K562 (cell line): ENCODE measurements around the gene NOC4L. TPM values are rescaled to one million over a fixed set of nuclear protein-coding genes. Genes with fewer than 3 reads are reported as not detected.

ENCODE experiments used
- COPS2 ChIP-seq: fragments of 450-650 bp; conservative IDR thresholded peaks from 2 replicates; pipeline ENCODE4 v1.6.1; 2016; ENCODE audit warnings: mild to moderate bottlenecking, moderate library complexity
- EGR1 ChIP-seq: fragments of 450-650 bp; conservative IDR thresholded peaks from 2 replicates; pipeline ENCODE4 v1.6.1; 2017; ENCODE audit warnings: mild to moderate bottlenecking
- ELK3 ChIP-seq: fragments of 450-650 bp; formaldehyde crosslinking; IDR thresholded peaks from 2 replicates; pipeline ENCODE4 v1.4.0; 2020; ENCODE audit warnings: mild to moderate bottlenecking
- GMEB1 ChIP-seq: fragments of 250-450 bp; sonication (Bioruptor Pico); IDR thresholded peaks from 2 replicates; pipeline ENCODE4 v1.4.0; 2020; ENCODE audit warnings: mild to moderate bottlenecking
- HNRNPL ChIP-seq: fragments of 200-400 bp; formaldehyde crosslinking; IDR thresholded peaks from 2 replicates; pipeline ENCODE4 v1.6.1; 2017; ENCODE audit warnings: low read depth, mild to moderate bottlenecking, low read length
- MITF ChIP-seq: IDR thresholded peaks from 2 replicates; pipeline ENCODE4 v1.6.1; 2014; ENCODE audit warnings: antibody characterized with exemption
- MXI1 ChIP-seq: IDR thresholded peaks from 2 replicates; pipeline ENCODE4 v1.6.1; 2011; ENCODE audit warnings: low read depth, mild to moderate bottlenecking, improper control_type of control experiment, low read length
- PURB ChIP-seq: sonication (generic); formaldehyde crosslinking; IDR thresholded peaks from 2 replicates; pipeline ENCODE4 v1.9.0; 2021; ENCODE audit warnings: low read depth, mild to moderate bottlenecking, missing genetic modification reagents
- RBM14 ChIP-seq: fragments of 200-400 bp; formaldehyde crosslinking; IDR thresholded peaks from 2 replicates; pipeline ENCODE4 v1.6.1; 2018; ENCODE audit warnings: low read depth, mild to moderate bottlenecking, low read length, moderate library complexity, borderline replicate concordance; ENCODE audit not compliant: insufficient read depth
- SFPQ ChIP-seq: fragments of 200-400 bp; formaldehyde crosslinking; IDR thresholded peaks from 2 replicates; pipeline ENCODE4 v1.6.1; 2017; ENCODE audit warnings: mild to moderate bottlenecking, low read depth, low read length, moderate library complexity
- SRSF7 ChIP-seq: fragments of 200-400 bp; formaldehyde crosslinking; optimal IDR thresholded peaks from 2 replicates; pipeline ENCODE3; 2017; ENCODE audit warnings: mild to moderate bottlenecking, low read depth, low read length
- THAP12 ChIP-seq: fragments of 250-450 bp; sonication (Bioruptor Pico); IDR thresholded peaks from 2 replicates; pipeline ENCODE4 v1.9.0; 2021; ENCODE audit warnings: mild to moderate bottlenecking, inconsistent platforms
- YBX1 ChIP-seq: fragments of 450-650 bp; IDR thresholded peaks from 2 replicates; pipeline ENCODE4 v1.7.1; 2016; ENCODE audit warnings: mild to moderate bottlenecking
- ZBTB7A ChIP-seq: IDR thresholded peaks from 2 replicates; pipeline ENCODE4 v1.6.1; 2011; ENCODE audit warnings: low read depth, mild to moderate bottlenecking, low read length, moderate library complexity, borderline replicate concordance; ENCODE audit not compliant: control insufficient read depth
- ZNF239 ChIP-seq: fragments of 250-450 bp; sonication (Bioruptor Pico); IDR thresholded peaks from 2 replicates; pipeline ENCODE4 v1.4.0; 2020; ENCODE audit warnings: mild to moderate bottlenecking
- ZNF695 ChIP-seq: fragments of 450-650 bp; formaldehyde crosslinking; IDR thresholded peaks from 2 replicates; pipeline ENCODE4 v1.4.0; 2020; ENCODE audit warnings: mild to moderate bottlenecking, moderate library complexity
- ZNF740 ChIP-seq, 3 experiments: fragments of 200-800 bp in 1 of 3; sonication (Bioruptor generic) in 1 of 3; sonication (generic) in 1 of 3; formaldehyde crosslinking in 1 of 3; IDR thresholded peaks; 2 replicates each; pipeline versions ENCODE4 v1.6.1 to v1.8.0; 2016 to 2022; ENCODE audit warnings: mild to moderate bottlenecking in 2 of 3, missing compliant biosample characterization in 2 of 3, missing genetic modification characterization in 2 of 3, missing genetic modification reagents in 1 of 3
- polyA plus RNA-seq, 8 experiments: library from polyadenylated mRNA; depleted of rRNA in 4 of 8; stranded (reverse) in 5 of 8; unstranded in 3 of 8; fragments of >200 nt; fragmentation: Nextera tagmentation in 2 of 8; fragmentation: Illumina TruSeq in 1 of 8; extraction: Ambion mirVana in 2 of 8; extraction: Trizol in 1 of 8; gene quantifications; 2 replicates each; pipeline versions ENCODE4 v1.2.1 to v1.2.3, GENCODE V29; 2011 to 2014; ENCODE audit warnings: inconsistent platforms in 1 of 8, missing spikeins in 1 of 8
- total RNA-seq, 7 experiments: library from RNA; depleted of rRNA in 6 of 7; stranded (reverse); fragments of >200 nt in 6 of 7; fragmentation: Illumina TruSeq in 2 of 7; extraction: Trizol in 2 of 7; gene quantifications; 2 replicates each; pipeline versions ENCODE4 v1.2.1 to v1.2.3, GENCODE V29; 2011 to 2021; ENCODE audit warnings: low replicate concordance in 1 of 7

Gene NOC4L
- total and polyA plus RNA-seq, 9 of the 15 experiments (the other 6 are each of a cell fraction or from before 2014, with no cell fraction given), result 1.3 to 77.0 (median 20.0) TPM

- TF ChIP-seq GMEB1 (CRISPR knock-in tag) (peak; percentile 96), ZNF740 (CRISPR knock-in tag; IDR thresholded peaks at IDR 0.05) (no peak), ZNF740 (tag; IDR thresholded peaks at IDR 0.05) (no peak; a peak in 1 of 4 replicates), ZNF239 (CRISPR knock-in tag) (no peak), SRSF7 (no peak), COPS2 (no peak), SFPQ (no peak), ZBTB7A (peak; percentile 20; the same call in 1 of the 2 replicates), RBM14 (0 out of 2 replicates have a peak, but pooled peaks have one; percentile 86), HNRNPL (no peak), EGR1 (peak; percentile 65), MITF (no peak), PURB (no peak), YBX1 (no peak), ELK3 (CRISPR knock-in tag) (no peak), ZNF695 (CRISPR knock-in tag) (no peak), MXI1 (peak; percentile 96), THAP12 (CRISPR knock-in tag) (0 out of 2 replicates have a peak, but pooled peaks have one; percentile 71)
Measured at GRCh38 chr12:132144115-132144809, at the start of gene NOC4L, which contains the start of gene DDX51 (continued).
